Mesendoderm (in vitro differentiated cells): ENCODE data around the gene EFNA1.
A peak's percentile ranks its signal among the peaks of the same experiment; 100 is the strongest.

Experiments
- DNase-seq: peaks from one replicate; pipeline ENCODE4 v3.0.0; 2013
- H2AK5ac ChIP-seq: 2 replicates; pipeline ENCODE4 v1.6.1; 2013; ENCODE audit warnings: low read length, inconsistent platforms
- H2BK120ac ChIP-seq: 2 replicates; pipeline ENCODE4 v1.6.1; 2013; ENCODE audit warnings: low read depth, mild to moderate bottlenecking, low read length, moderate library complexity, mixed read lengths
- H2BK15ac ChIP-seq: replicated peaks from 2 replicates; pipeline ENCODE4 v1.6.1; 2013; ENCODE audit warnings: low read depth, mild to moderate bottlenecking, moderate library complexity
- H2BK5ac ChIP-seq: 2 replicates; pipeline ENCODE4 v1.6.1; 2013; ENCODE audit warnings: low read length, inconsistent platforms
- H3K18ac ChIP-seq: 2 replicates; pipeline ENCODE4 v1.6.1; 2013; ENCODE audit warnings: mild to moderate bottlenecking, low read length, mixed read lengths
- H3K23ac ChIP-seq: one replicate; pipeline ENCODE4 v1.6.1; 2013; ENCODE audit warnings: low read length
- H3K27ac ChIP-seq: 2 replicates; pipeline ENCODE4 v1.5.1; 2013; ENCODE audit warnings: low read depth, mild to moderate bottlenecking, inconsistent platforms, low read length, moderate library complexity
- H3K27me3 ChIP-seq: 2 replicates; pipeline ENCODE4 v1.6.1; 2013; ENCODE audit warnings: low read length, control low read depth, mild to moderate bottlenecking, inconsistent platforms; ENCODE audit not compliant: insufficient read depth, poor library complexity
- H3K36me3 ChIP-seq: 2 replicates; pipeline ENCODE4 v1.6.1; 2013; ENCODE audit warnings: low read length, inconsistent platforms; ENCODE audit not compliant: control insufficient read depth, insufficient read depth
- H3K4ac ChIP-seq: one replicate; pipeline ENCODE4 v1.6.1; 2013; ENCODE audit warnings: low read depth, mild to moderate bottlenecking, low read length, moderate library complexity
- H3K4me1 ChIP-seq: 2 replicates; pipeline ENCODE4 v1.6.1; 2013; ENCODE audit warnings: low read depth, low read length, inconsistent platforms; ENCODE audit not compliant: control insufficient read depth
- H3K4me2 ChIP-seq: 2 replicates; pipeline ENCODE4 v1.6.1; 2013; ENCODE audit warnings: low read length
- H3K4me3 ChIP-seq: 2 replicates; pipeline ENCODE4 v1.5.1; 2013; ENCODE audit warnings: mild to moderate bottlenecking, low read length
- H3K56ac ChIP-seq: one replicate; pipeline ENCODE4 v1.6.1; 2013; ENCODE audit warnings: low read length
- H3K79me1 ChIP-seq: 2 replicates; pipeline ENCODE4 v1.6.1; 2013; ENCODE audit warnings: low read length, inconsistent platforms
- H3K79me2 ChIP-seq: 2 replicates; pipeline ENCODE4 v1.6.1; 2013; ENCODE audit warnings: mild to moderate bottlenecking, low read length; ENCODE audit not compliant: control insufficient read depth, insufficient read depth
- H3K9ac ChIP-seq: 2 replicates; pipeline ENCODE4 v1.6.1; 2013; ENCODE audit warnings: low read length, inconsistent platforms
- H4K5ac ChIP-seq: one replicate; pipeline ENCODE4 v1.6.1; 2013; ENCODE audit warnings: low read length
- H4K8ac ChIP-seq: one replicate; pipeline ENCODE4 v1.6.1; 2013; ENCODE audit warnings: low read depth, mild to moderate bottlenecking, control low read depth, low read length, moderate library complexity
- WGBS: extraction: QIAGEN DNeasy Blood & Tissue Kit; methylation state at CpG from one replicate; pipeline ENCODE4 v1.1.7; 2013; ENCODE audit warnings: low lambda C conversion rate, missing lambda C conversion rate; ENCODE audit not compliant: insufficient coverage; ENCODE audit errors: extremely low coverage; 5-methylcytosine and 5-hydroxymethylcytosine counted together

The EFNA1 gene

GRCh38 chr1:155130272-155131006 is 2.8 kb downstream of the EFNA1 start:
- H3K18ac ChIP-seq, result peak overlapping the region; percentile 85
- peak overlapping the region; percentile 83 for H3K56ac ChIP-seq
- no peaks in the 10 kb centered on the region for H3K36me3 ChIP-seq
- peak overlapping the region; percentile 49 for H3K4ac ChIP-seq
- peaks cover 1% of the 10 kb centered on the region for H3K79me1 ChIP-seq
- H3K9ac ChIP-seq, result peak overlapping the region; percentile 65
- peak overlapping the region; percentile 6 for H2BK5ac ChIP-seq
- H3K4me3 ChIP-seq, result no peak overlapping the region
- H4K8ac ChIP-seq, result no peak overlapping the region
- H4K5ac ChIP-seq, result peak overlapping the region; percentile 59
- peaks cover 12% of the 10 kb centered on the region for H3K27me3 ChIP-seq
- H2BK15ac ChIP-seq, result no peak overlapping the region
- H2BK120ac ChIP-seq, result no peak overlapping the region
- no CpG with 5 or more reads among the region's 6 CpGs for WGBS
- peak; percentile 61 for DNase-seq
- peaks cover 15% of the 10 kb centered on the region for H3K4me1 ChIP-seq
- no peaks in the 10 kb centered on the region for H3K79me2 ChIP-seq
- peak overlapping the region; percentile 72 for H3K27ac ChIP-seq
- H3K4me2 ChIP-seq, result peak overlapping the region; percentile 96
- H3K23ac ChIP-seq, result no peak overlapping the region
- no peak overlapping the region for H2AK5ac ChIP-seq

- no peak overlapping the region for H2AK5ac ChIP-seq
- H3K27ac ChIP-seq, result no peak overlapping the region
- H3K4me1 ChIP-seq, result peaks cover 15% of the 10 kb centered on the region
- peaks cover 5% of the 10 kb centered on the region for H3K27me3 ChIP-seq
- H3K4me3 ChIP-seq, result no peak overlapping the region
- no peaks in the 10 kb centered on the region for H3K79me2 ChIP-seq
- no peak overlapping the region for H2BK15ac ChIP-seq
- H3K23ac ChIP-seq, result no peak overlapping the region
- no peak overlapping the region for H3K4ac ChIP-seq
- no peak overlapping the region for H4K8ac ChIP-seq
- peaks cover 1% of the 10 kb centered on the region for H3K79me1 ChIP-seq
- no peak for DNase-seq
- no peak overlapping the region for H4K5ac ChIP-seq
- no CpG with 5 or more reads among the region's 8 CpGs for WGBS
- no peak overlapping the region for H3K56ac ChIP-seq
- H2BK120ac ChIP-seq, result no peak overlapping the region
- H3K4me2 ChIP-seq, result no peak overlapping the region
- no peak overlapping the region for H3K9ac ChIP-seq
- H2BK5ac ChIP-seq, result no peak overlapping the region
- H3K18ac ChIP-seq, result no peak overlapping the region
- no peaks in the 10 kb centered on the region for H3K36me3 ChIP-seq
These were observed 3.6 kb downstream of the EFNA1 start for GRCh38 chr1:155131285-155131684.

GRCh38 chr1:155131856-155132255 is 4.2 kb downstream of the EFNA1 start:
- Histone ChIP-seq H3K27me3 (peaks cover under 1% of the 10 kb centered on the region), H3K4me3 (no peak overlapping the region), H3K4me1 (peaks cover 15% of the 10 kb centered on the region), H2BK120ac (no peak overlapping the region), H3K56ac (no peak overlapping the region), H3K18ac (no peak overlapping the region), H3K27ac (no peak overlapping the region), H3K9ac (no peak overlapping the region), H4K5ac (no peak overlapping the region), H2AK5ac (no peak overlapping the region), H4K8ac (no peak overlapping the region), H3K79me1 (peaks cover 1% of the 10 kb centered on the region), H3K23ac (no peak overlapping the region), H3K36me3 (no peaks in the 10 kb centered on the region), H3K4me2 (no peak overlapping the region), H2BK15ac (no peak overlapping the region), H3K79me2 (no peaks in the 10 kb centered on the region), H3K4ac (no peak overlapping the region), H2BK5ac (no peak overlapping the region)
- WGBS, result no CpG with 5 or more reads among the region's 2 CpGs
- DNase-seq, result no peak

- no peak overlapping the region for H2BK15ac ChIP-seq
- no peak overlapping the region for H3K4me2 ChIP-seq
- no peak overlapping the region for H3K27ac ChIP-seq
- WGBS, result no CpG with 5 or more reads among the region's 7 CpGs
- no peaks in the 10 kb centered on the region for H3K27me3 ChIP-seq
- H3K9ac ChIP-seq, result no peak overlapping the region
- H3K4ac ChIP-seq, result no peak overlapping the region
- H4K8ac ChIP-seq, result no peak overlapping the region
- H2BK5ac ChIP-seq, result no peak overlapping the region
- H3K36me3 ChIP-seq, result no peaks in the 10 kb centered on the region
- H3K23ac ChIP-seq, result no peak overlapping the region
- H3K4me3 ChIP-seq, result no peak overlapping the region
- peaks cover 9% of the 10 kb centered on the region for H3K79me1 ChIP-seq
- no peaks in the 10 kb centered on the region for H3K79me2 ChIP-seq
- no peak overlapping the region for H3K18ac ChIP-seq
- no peak for DNase-seq
- no peak overlapping the region for H4K5ac ChIP-seq
- no peak overlapping the region for H2BK120ac ChIP-seq
- peaks cover 11% of the 10 kb centered on the region for H3K4me1 ChIP-seq
- no peak overlapping the region for H3K56ac ChIP-seq
- no peak overlapping the region for H2AK5ac ChIP-seq
These were observed 6.2 kb downstream of the EFNA1 start for GRCh38 chr1:155133799-155134281.

- H3K79me1 ChIP-seq, result peaks cover 9% of the 10 kb centered on the region
- H4K8ac ChIP-seq, result no peak overlapping the region
- no peak overlapping the region for H3K27ac ChIP-seq
- H3K4me3 ChIP-seq, result no peak overlapping the region
- no peak overlapping the region for H2AK5ac ChIP-seq
- no peaks in the 10 kb centered on the region for H3K27me3 ChIP-seq
- no peak overlapping the region for H3K56ac ChIP-seq
- H3K23ac ChIP-seq, result no peak overlapping the region
- no peaks in the 10 kb centered on the region for H3K79me2 ChIP-seq
- no peak overlapping the region for H2BK5ac ChIP-seq
- H4K5ac ChIP-seq, result no peak overlapping the region
- no peak overlapping the region for H3K9ac ChIP-seq
- no peak overlapping the region for H3K18ac ChIP-seq
- no peak for DNase-seq
- WGBS, result no CpG with 5 or more reads among the region's 1 CpG
- H2BK15ac ChIP-seq, result no peak overlapping the region
- H3K4me1 ChIP-seq, result peaks cover 7% of the 10 kb centered on the region
- no peak overlapping the region for H3K4me2 ChIP-seq
- H2BK120ac ChIP-seq, result no peak overlapping the region
- H3K36me3 ChIP-seq, result no peaks in the 10 kb centered on the region
- H3K4ac ChIP-seq, result no peak overlapping the region
These were observed 6.6 kb downstream of the EFNA1 start for GRCh38 chr1:155134322-155134721.
